Raji (cell line): ENCODE measurements around the gene THSD7A.

Experiments used
- POLR2A ChIP-seq: IDR thresholded peaks from 2 replicates; pipeline ENCODE4 v1.6.1; 2011; ENCODE audit warnings: low read depth, low read length, control low read depth; ENCODE audit not compliant: insufficient read depth

The THSD7A gene

GRCh38 chr7:11427686-11428273, 404.2 kb downstream of the THSD7A start:
- no peak for TF ChIP-seq POLR2A

DNA sequence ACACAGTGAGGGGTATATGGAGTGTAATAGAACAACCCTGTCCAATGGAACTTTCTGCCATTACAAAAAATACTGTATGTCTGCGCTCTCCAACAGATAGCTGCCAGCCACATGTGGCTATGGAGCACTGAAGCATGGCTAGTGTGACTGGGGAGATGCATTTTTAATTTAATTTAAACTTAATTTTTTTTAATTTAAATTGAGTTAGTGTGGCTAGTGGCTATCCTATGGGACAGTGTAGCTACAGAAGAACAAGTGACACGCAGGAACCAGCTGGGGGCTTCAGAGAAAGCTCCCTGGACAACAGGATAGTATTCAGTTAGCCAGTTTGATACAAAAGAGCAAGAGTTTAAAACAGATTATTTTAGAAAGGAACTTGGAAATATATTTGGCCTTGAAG, 408.0 kb downstream of the THSD7A start:
- TF ChIP-seq POLR2A: no peak

DNA sequence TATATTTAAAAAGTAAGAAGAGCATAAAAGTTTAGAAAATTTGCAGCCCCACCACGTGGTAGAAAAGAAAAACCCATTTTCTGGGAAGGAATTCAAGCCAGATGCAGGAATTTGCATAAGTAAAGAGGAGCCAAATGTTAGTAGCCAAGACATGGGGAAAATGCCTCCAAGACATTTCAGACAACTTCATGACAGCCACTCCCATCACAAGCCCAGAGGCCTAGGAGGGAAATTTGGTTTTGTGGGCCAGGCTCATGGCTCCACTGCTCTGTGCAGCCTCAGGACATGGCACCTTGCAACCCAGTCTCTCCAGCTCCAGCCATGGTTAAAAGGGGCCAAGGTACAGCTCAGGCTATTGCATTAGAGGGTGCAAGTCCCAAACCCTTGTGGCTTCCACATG, 411.9 kb downstream of the THSD7A start:
- no peak for TF ChIP-seq POLR2A

- TF ChIP-seq POLR2A: no peak
Measured at GRCh38 chr7:11416641-11417458, 415.1 kb downstream of the THSD7A start.

DNA sequence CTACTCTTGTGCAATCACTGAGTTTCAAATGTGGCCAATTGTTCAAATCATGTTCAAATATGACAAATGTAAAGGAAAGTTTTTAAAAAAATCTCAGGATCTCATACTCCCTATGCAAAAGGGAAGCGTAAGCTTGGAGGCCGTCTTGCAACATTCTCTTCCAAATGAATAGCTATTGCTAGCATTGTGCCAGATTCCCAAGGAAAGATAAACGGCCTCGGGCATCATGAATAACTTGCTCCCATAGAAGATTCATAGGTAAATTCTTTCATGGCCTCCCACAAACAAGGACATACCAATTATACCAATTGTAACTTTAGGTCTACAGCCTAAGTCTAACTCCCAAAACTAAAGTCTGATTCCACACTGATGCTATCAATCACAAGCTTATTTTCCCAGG, 416.9 kb downstream of the THSD7A start:
- TF ChIP-seq POLR2A: no peak

DNA sequence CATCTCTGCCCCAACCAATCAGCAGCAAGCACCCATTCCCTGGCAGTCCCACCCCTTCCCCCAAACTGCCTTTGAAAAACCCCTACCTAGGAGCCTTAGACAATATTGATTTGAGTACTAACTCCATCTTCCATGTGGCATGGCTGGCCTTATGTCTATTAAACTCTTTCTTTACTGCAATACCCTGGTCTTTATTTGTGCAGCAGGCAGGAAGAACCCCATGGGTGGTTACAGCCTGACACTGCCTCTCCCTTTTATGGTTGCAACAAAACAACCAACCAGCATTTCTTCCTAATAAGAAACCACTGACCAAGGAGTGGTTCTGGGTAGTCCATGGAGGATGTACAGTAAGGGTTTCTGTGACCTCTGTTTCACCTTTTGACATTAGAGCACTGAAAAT, 418.1 kb downstream of the THSD7A start:
- TF ChIP-seq POLR2A: no peak

- TF ChIP-seq POLR2A: no peak
Measured at GRCh38 chr7:11412036-11412435, 420.0 kb downstream of the THSD7A start.

GRCh38 chr7:11410656-11411644, 421.0 kb downstream of the THSD7A start:
- TF ChIP-seq POLR2A: no peak

- no peak for TF ChIP-seq POLR2A
Measured at GRCh38 chr7:11404355-11404754, 427.6 kb downstream of the THSD7A start.

- TF ChIP-seq POLR2A: no peak
Measured at GRCh38 chr7:11403781-11404180, 428.2 kb downstream of the THSD7A start.

GRCh38 chr7:11394438-11394837, 437.6 kb downstream of the THSD7A start:
- no peak for TF ChIP-seq POLR2A

DNA sequence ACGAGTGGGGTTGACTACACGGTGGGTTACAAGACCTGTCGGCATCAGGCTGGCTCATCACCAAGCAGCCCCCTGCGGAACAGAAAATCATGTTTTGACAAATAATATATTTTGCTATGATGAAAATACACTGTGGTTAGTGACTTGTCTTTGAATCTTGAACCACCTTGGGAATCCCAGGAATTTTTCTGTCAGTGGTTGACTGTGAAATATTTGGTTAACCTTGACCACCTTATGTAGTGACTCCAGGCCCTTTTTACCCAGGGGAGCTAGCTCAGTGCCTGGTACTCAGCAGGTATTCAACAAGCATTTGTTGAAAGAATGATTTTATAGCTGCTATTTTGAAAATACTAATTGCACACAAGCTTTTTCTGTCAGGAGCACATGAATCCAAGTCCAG, 452.4 kb downstream of the THSD7A start:
- no peak for TF ChIP-seq POLR2A

GRCh38 chr7:11376529-11376928, 455.5 kb downstream of the THSD7A start:
- TF ChIP-seq POLR2A: no peak

GRCh38 chr7:11374629-11375028, 457.4 kb downstream of the THSD7A start:
- TF ChIP-seq POLR2A: no peak

DNA sequence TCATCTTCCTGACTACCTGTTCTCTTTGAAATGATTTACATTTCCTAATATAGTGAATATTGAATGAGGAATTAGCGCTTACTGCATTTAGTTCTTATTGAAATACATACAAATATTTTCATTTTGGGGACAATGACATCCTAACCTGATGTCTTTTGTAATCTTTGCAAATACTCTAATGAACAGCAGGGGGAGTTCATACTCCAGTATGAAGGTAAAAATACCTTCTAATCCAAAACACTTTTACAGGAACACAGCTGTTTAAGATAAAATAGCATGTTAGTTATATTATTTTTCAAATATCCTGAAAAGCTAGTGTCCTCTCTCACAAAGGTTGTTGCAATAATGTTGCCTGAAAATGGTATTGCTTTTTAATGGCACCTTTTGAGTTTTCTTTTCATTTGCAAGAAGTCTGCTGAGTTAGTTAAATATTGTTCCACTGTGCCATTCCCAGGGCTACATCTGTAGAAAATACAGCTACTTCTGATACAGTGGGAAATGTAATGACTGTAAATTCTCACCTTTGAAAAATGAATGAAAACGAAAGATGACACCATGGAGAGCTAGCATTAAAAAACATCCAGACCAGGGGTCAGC, 458.4 kb downstream of the THSD7A start:
- TF ChIP-seq POLR2A: no peak
